SK-N-SH (cell line): ENCODE data around the gene CTAG1A.
"Not testable (repeated sequence)": the region's sequence is repeated elsewhere in the genome, so short reads cannot be mapped to it uniquely, and the experiment has no call there.

Experiments
- CTCF ChIP-seq: fragments of 200-600 bp; sonication (generic); IDR thresholded peaks from 2 replicates; pipeline ENCODE4 v1.6.1; 2017; ENCODE audit warnings: antibody characterized with exemption, mild to moderate bottlenecking, moderate library complexity
- EP300 ChIP-seq, 2 experiments: IDR thresholded peaks; 2 replicates each; pipeline versions ENCODE4 v1.4.0 to v1.6.1; 2012; ENCODE audit warnings: borderline replicate concordance in 1 of 2, low read depth in 1 of 2, low read length in 1 of 2
- GABPA ChIP-seq: IDR thresholded peaks from 2 replicates; pipeline ENCODE4 v1.4.0; 2012; ENCODE audit warnings: low read depth, mild to moderate bottlenecking
- MXI1 ChIP-seq: IDR thresholded peaks from 2 replicates; pipeline ENCODE4 v1.6.1; 2012; ENCODE audit warnings: mild to moderate bottlenecking, low read depth, low read length, improper control_type of control experiment
- NRF1 ChIP-seq: IDR thresholded peaks from 2 replicates; pipeline ENCODE4 v1.6.1; 2012; ENCODE audit warnings: low read depth, mild to moderate bottlenecking, low read length
- POLR2AphosphoS5 ChIP-seq: IDR thresholded peaks from 2 replicates; pipeline ENCODE4 v1.6.1; 2012; ENCODE audit warnings: low read depth, low read length
- RAD21 ChIP-seq: IDR thresholded peaks from 2 replicates; pipeline ENCODE4 v1.6.1; 2012; ENCODE audit warnings: mild to moderate bottlenecking, low read length
- RCOR1 ChIP-seq: fragments of 150-350 bp; IDR thresholded peaks from 2 replicates; pipeline ENCODE4 v1.6.1; 2017; ENCODE audit warnings: antibody characterized with exemption, low read length
- REST ChIP-seq: IDR thresholded peaks from 2 replicates; pipeline ENCODE4 v1.6.1; 2012; ENCODE audit warnings: mild to moderate bottlenecking, low read depth, low read length, moderate library complexity
- SIN3A ChIP-seq: IDR thresholded peaks from 2 replicates; pipeline ENCODE4 v1.6.1; 2012; ENCODE audit warnings: low read depth, mild to moderate bottlenecking, low read length, moderate library complexity, borderline replicate concordance
- SMC3 ChIP-seq: IDR thresholded peaks from 2 replicates; pipeline ENCODE4 v1.6.1; 2012; ENCODE audit warnings: low read depth, low read length, improper control_type of control experiment
- TAF1 ChIP-seq: IDR thresholded peaks from 2 replicates; pipeline ENCODE4 v1.6.1; 2012; ENCODE audit warnings: low read depth, mild to moderate bottlenecking, low read length, moderate library complexity, borderline replicate concordance
- TCF12 ChIP-seq: IDR thresholded peaks from 2 replicates; pipeline ENCODE4 v1.4.0; 2012
- TF ChIP-seq, protein P1 (sequence below): fragments of 150-350 bp; IDR thresholded peaks from 2 replicates; pipeline ENCODE4 v1.6.1; 2016; ENCODE audit warnings: mild to moderate bottlenecking, low read depth, low read length

- TF ChIP-seq NRF1; TAF1; RCOR1; CTCF; SIN3A; RAD21; EP300 (IDR thresholded peaks at IDR 0.05; ENCODE audit: borderline replicate concordance in 1 of 2, low read depth in 1 of 2, low read length in 1 of 2); SMC3; REST; POLR2AphosphoS5; TCF12; GABPA; MXI1: not testable (repeated sequence)
- TF ChIP-seq, protein P1, sequence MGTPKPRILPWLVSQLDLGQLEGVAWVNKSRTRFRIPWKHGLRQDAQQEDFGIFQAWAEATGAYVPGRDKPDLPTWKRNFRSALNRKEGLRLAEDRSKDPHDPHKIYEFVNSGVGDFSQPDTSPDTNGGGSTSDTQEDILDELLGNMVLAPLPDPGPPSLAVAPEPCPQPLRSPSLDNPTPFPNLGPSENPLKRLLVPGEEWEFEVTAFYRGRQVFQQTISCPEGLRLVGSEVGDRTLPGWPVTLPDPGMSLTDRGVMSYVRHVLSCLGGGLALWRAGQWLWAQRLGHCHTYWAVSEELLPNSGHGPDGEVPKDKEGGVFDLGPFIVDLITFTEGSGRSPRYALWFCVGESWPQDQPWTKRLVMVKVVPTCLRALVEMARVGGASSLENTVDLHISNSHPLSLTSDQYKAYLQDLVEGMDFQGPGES: not testable (repeated sequence)
Measured at GRCh38 chrX:154560326-154560725, 24.6 kb upstream of the CTAG1A start.
